GM18951 (cell line): ENCODE data around the gene U2AF2.

Experiments used
- POLR2A ChIP-seq: IDR thresholded peaks from 4 replicates; pipeline ENCODE4 v1.6.1; 2011; ENCODE audit warnings: mild to moderate bottlenecking; ENCODE audit not compliant: insufficient read length, insufficient read depth; ENCODE audit errors: extremely low read depth
- in situ Hi-C: fragments of 300-500 bp; cut with MboI; formaldehyde crosslinking; loops from one replicate; pipeline ENCODE4 v1.12.0; 2022; ENCODE audit warnings: low sequenced_read_pairs, mixed read lengths, inconsistent platforms; ENCODE audit not compliant: unreplicated experiment

The U2AF2 gene

GRCh38 chr19:55673889-55674288 is 19.1 kb downstream of the U2AF2 start:
- in situ Hi-C loops, result no loop called here

DNA sequence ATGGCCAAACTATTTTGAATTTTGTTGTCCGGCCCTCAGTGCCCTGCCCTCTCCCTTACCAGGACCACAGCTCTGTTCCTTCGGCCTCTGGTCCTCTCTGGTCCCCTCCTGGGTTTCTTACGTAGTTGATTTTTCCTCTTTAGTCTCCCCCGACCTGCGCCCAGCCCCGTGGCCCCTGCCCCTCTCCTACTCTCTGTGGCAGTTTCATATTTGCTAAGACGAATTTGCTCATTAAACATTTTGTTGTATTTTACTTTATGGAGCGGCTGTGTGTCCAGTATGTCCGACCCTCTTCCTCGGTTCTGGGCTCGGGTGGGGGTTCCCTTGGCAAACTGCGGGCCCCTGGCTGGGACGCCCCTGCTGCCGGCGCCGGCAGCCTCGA is 19.6 kb downstream of the U2AF2 start:
- in situ Hi-C loops, result no loop called here
- TF ChIP-seq POLR2A, result no peak

More at GRCh38 chr19:55673889-55674288, 19.1 kb downstream of the U2AF2 start:
- TF ChIP-seq POLR2A, result no peak

GRCh38 chr19:55674841-55675660 is 20.2 kb downstream of the U2AF2 start, which contains the start of gene EPN1:
EPN1 (plus strand) TSS chr19:55675226; CDS start chr19:55678628, 3,402 bp downstream.
- peak; percentile 73 for TF ChIP-seq POLR2A
- in situ Hi-C loops, result no loop called here

DNA sequence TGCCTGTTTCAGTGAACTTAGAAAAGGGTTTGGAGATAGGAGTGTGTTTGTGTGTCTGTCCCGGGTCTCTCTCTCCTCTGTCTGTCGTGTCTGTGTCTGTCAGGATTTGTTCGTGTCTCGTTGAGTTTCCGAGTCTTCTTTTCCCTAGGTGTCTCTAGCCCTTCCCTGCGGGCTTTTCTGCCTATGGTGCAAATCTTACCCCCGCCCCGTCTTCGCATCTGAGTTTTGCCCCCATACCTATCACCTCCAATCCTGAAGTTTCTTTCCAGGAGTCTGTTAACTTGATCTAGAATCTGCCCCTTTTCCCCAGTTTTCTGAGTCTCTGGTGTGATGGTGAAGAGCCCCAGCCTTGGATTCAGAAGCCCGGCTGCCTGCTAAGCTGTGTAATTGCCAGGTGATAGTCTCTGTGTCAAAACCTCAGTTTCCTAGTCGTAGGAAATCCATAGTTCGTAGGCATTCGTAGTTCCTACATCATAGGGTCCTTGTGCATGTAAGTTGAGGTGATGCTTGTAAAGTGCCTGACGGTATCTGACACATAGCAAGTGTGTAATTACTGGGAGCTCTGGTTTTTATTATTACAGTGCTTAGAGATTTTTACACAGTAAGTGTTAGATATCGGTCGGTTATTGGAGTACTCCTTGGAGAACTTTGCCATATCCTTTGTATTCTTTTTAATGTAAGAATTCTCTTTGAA is 21.0 kb downstream of the U2AF2 start:
- TF ChIP-seq POLR2A, result no peak
- in situ Hi-C loops, result no loop called here

DNA sequence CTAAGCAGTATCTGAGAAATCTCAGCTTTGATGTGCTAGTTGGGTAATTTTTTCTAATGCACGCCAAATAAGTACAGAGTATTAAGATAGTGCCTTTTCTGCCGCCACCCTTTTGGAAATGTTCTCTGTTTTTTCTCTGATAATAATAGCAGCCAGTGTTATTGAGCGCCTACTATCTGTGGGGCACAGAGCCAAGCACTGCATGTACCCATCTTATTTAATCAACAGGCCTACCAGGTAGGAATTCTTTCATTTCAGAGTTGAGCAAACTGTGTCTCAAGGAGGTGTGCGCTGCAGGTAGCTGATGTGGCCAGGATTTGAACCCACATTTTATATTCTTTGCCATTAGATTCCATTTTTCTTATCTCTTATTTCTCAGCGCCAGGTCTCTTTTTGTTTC is 21.5 kb downstream of the U2AF2 start:
- in situ Hi-C loops, result no loop called here
- TF ChIP-seq POLR2A, result no peak

DNA sequence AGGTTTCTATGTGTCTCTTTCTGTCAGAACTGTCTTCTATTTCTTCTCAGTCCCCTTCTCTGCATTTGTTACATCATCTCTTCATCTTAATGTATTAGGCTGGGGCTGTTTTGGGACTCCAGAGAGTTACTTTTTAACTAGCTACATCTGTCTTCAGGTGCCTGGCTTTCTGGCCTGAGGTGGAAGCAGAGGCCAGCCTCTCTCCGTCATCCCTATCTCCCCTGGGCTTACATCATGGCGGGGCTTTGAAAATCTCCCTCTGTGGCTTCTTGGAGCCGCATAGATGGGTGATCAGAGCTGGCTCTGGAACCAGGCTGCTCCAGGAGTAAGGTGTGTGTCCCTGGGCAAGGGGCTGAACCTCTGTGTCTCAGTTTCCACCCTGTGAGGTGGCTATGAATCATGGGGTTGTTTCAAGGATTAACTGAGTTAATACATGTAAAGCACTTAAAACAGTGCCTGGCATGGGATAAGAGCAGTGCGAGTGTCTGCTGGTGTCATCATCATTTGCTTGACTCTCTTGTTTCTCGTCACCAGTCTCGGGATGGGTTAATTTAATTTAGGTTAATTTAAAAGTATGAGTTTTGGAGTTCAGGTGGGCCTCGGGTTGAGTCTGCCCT is 22.2 kb downstream of the U2AF2 start:
- no peak for TF ChIP-seq POLR2A
- in situ Hi-C loops, result no loop called here

- in situ Hi-C loops, result no loop called here
- no peak for TF ChIP-seq POLR2A
Observed at GRCh38 chr19:55677572-55678028, 22.8 kb downstream of the U2AF2 start.

- peak; percentile 47 for TF ChIP-seq POLR2A
- in situ Hi-C loops, result no loop called here
Observed at GRCh38 chr19:55678121-55678671, 23.4 kb downstream of the U2AF2 start.

DNA sequence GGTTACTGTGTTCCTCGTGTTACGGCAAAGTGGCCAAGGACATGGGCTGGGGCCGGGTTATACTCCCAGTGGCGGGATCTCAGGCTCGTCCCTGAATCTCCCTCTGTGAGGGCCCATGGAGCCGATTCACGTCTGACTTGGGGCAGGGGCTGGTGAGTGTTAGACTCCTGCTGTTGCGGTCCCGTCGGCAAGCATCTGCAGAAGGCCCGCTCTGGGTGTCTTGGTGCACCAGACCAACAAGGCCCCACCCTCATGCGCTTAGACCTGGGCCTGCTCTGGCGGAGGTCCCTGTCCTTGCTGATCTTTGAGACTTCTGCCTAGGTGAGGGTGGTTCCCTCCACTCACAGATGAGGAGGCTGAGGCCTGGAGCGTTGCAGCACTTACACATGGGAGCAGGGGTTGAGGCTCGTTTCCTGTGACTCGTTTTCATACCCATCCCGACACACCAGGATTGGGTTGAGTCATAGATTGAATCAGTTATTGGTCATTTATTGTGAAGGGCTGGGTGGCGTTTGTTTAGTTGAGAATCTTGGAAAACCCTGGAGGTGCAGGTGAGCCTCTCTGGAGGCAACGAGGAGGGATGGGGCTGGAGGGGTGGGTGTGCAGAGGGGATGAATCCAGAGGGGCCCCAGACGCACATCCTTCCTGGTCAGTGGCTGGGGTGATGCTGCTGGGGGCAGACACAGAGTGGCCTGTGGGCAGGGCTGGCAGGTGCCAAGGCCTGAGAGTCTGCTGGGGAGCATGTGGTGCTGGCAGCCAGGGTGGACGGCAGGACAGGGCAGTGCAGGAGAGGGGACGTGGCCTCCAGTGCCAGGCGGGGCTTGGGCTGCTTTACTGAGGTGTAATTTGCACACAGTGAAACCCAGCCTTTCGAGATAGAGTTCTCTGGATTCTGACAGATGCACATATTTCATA is 24.8 kb downstream of the U2AF2 start:
- TF ChIP-seq POLR2A, result no peak
- in situ Hi-C loops, result no loop called here

- in situ Hi-C loops, result no loop called here
- TF ChIP-seq POLR2A, result no peak
Observed at GRCh38 chr19:55680339-55681130, 25.7 kb downstream of the U2AF2 start.
